ENCODE measurements around the gene MARCHF9.

- TF ChIP-seq POLR2A (IDR thresholded peaks at IDR 0.05) (no peak), CTCF (IDR thresholded peaks at IDR 0.05) (no peak), EP300 (IDR thresholded peaks at IDR 0.05) (no peak)
Measured at GRCh38 chr12:57708296-57708695, 46.6 kb upstream of the MARCHF9 start.
